Islet precursor cell (in vitro differentiated cells): ENCODE measurements around the gene CHRNA5.
A peak's percentile ranks its signal among the peaks of the same experiment; 100 is the strongest.

ENCODE experiments used
- DNase-seq: peaks from one replicate; pipeline ENCODE4 v3.0.0-alpha.2; 2018

Gene CHRNA5

GRCh38 chr15:78620527-78621421 lies 55.5 kb downstream of the CHRNA5 start, which contains the start of gene CHRNA3:
TSS of gene CHRNA3 (minus strand) at chr15:78620996. CDS start at chr15:78620794, 202 bp downstream.
- peak; percentile 65 for DNase-seq

GRCh38 chr15:78621810-78622402 lies 56.6 kb downstream of the CHRNA5 start:
- DNase-seq, result no peak

GRCh38 chr15:78623786-78624497 lies 58.6 kb downstream of the CHRNA5 start:
- no peak for DNase-seq

- DNase-seq, result no peak
Observed at GRCh38 chr15:78624651-78625590, 59.6 kb downstream of the CHRNA5 start.

GRCh38 chr15:78625606-78626280 lies 60.4 kb downstream of the CHRNA5 start:
- no peak for DNase-seq

- no peak for DNase-seq
Observed at GRCh38 chr15:78626381-78626995, 61.2 kb downstream of the CHRNA5 start.

GRCh38 chr15:78627348-78627747 lies 62.0 kb downstream of the CHRNA5 start:
- DNase-seq, result no peak

GRCh38 chr15:78628227-78628626 lies 62.9 kb downstream of the CHRNA5 start:
- no peak for DNase-seq

- no peak for DNase-seq
Observed at GRCh38 chr15:78629031-78629715, 63.9 kb downstream of the CHRNA5 start.

- DNase-seq, result no peak
Observed at GRCh38 chr15:78629716-78630065, 64.4 kb downstream of the CHRNA5 start.

GRCh38 chr15:78630886-78631633 lies 65.7 kb downstream of the CHRNA5 start:
- DNase-seq, result no peak

GRCh38 chr15:78633348-78633747 lies 68.0 kb downstream of the CHRNA5 start:
- no peak for DNase-seq

GRCh38 chr15:78634210-78635145 lies 69.2 kb downstream of the CHRNA5 start:
- DNase-seq, result no peak

- no peak for DNase-seq
Observed at GRCh38 chr15:78635346-78635745, 70.0 kb downstream of the CHRNA5 start.

- DNase-seq, result no peak
Observed at GRCh38 chr15:78636378-78636859, 71.1 kb downstream of the CHRNA5 start.

GRCh38 chr15:78637776-78638435 lies 72.6 kb downstream of the CHRNA5 start:
- DNase-seq, result no peak

GRCh38 chr15:78638658-78639314 lies 73.5 kb downstream of the CHRNA5 start:
- DNase-seq, result peak; percentile 83
